Parathyroid adenoma (tissue), 2 donors: ENCODE measurements around the gene KRTAP16-1.

Experiments
- H2AFZ ChIP-seq: fragments of 300-600 bp; sonication (generic); one replicate; pipeline ENCODE4 v1.7.0; 2017; ENCODE audit warnings: antibody characterized with exemption, mild to moderate bottlenecking
- H3K27ac ChIP-seq: fragments of 300-600 bp; sonication (generic); one replicate; pipeline ENCODE4 v1.7.0; 2017
- H3K27me3 ChIP-seq: fragments of 300-600 bp; sonication (generic); one replicate; pipeline ENCODE4 v1.7.0; 2017; ENCODE audit warnings: low read length; ENCODE audit not compliant: control insufficient read depth, insufficient read depth
- H3K36me3 ChIP-seq: fragments of 300-600 bp; sonication (generic); one replicate; pipeline ENCODE4 v1.7.0; 2017; ENCODE audit warnings: low read length; ENCODE audit not compliant: control insufficient read depth, insufficient read depth
- H3K4me1 ChIP-seq: fragments of 300-600 bp; sonication (generic); one replicate; pipeline ENCODE4 v1.7.0; 2017; ENCODE audit warnings: control low read depth
- H3K4me2 ChIP-seq: fragments of 300-600 bp; sonication (generic); one replicate; pipeline ENCODE4 v1.7.0; 2017; ENCODE audit warnings: low read length
- H3K4me3 ChIP-seq: fragments of 300-600 bp; sonication (generic); one replicate; pipeline ENCODE4 v1.7.0; 2017; ENCODE audit warnings: low read depth, low read length
- H3K79me2 ChIP-seq: fragments of 300-600 bp; sonication (generic); one replicate; pipeline ENCODE4 v1.7.0; 2017; ENCODE audit warnings: control low read depth
- H3K9ac ChIP-seq: fragments of 300-600 bp; sonication (generic); one replicate; pipeline ENCODE4 v1.7.0; 2017; ENCODE audit warnings: mild to moderate bottlenecking
- H3K9me3 ChIP-seq: fragments of 300-600 bp; sonication (generic); one replicate; pipeline ENCODE4 v1.7.0; 2017; ENCODE audit warnings: low read length; ENCODE audit not compliant: control insufficient read depth
- CTCF ChIP-seq: fragments of 300-600 bp; sonication (generic); IDR thresholded peaks from one replicate; pipeline ENCODE4 v1.7.0; 2017; ENCODE audit warnings: antibody characterized with exemption, mild to moderate bottlenecking
- donor health status: primary hyperparathyroidism.

The KRTAP16-1 gene

GRCh38 chr17:41302981-41303380 is 6.1 kb downstream of the KRTAP16-1 start:
- Histone ChIP-seq H2AFZ (no peak overlapping the region), H3K27me3 (no peaks in the 10 kb centered on the region), H3K36me3 (no peaks in the 10 kb centered on the region), H3K4me3 (no peak overlapping the region), H3K4me2 (no peak overlapping the region), H3K9me3 (no peaks in the 10 kb centered on the region), H3K27ac (no peak overlapping the region), H3K79me2 (no peaks in the 10 kb centered on the region), H3K4me1 (no peaks in the 10 kb centered on the region), H3K9ac (no peak overlapping the region)
- TF ChIP-seq CTCF, result no peak

GRCh38 chr17:41301916-41302901 is 6.9 kb downstream of the KRTAP16-1 start, which contains the start of gene KRTAP29-1:
KRTAP29-1 (minus strand) TSS chr17:41302851; CDS start chr17:41302851, 0 bp downstream.
- TF ChIP-seq CTCF, result no peak
- H3K79me2 ChIP-seq, result no peaks in the 10 kb centered on the region
- no peak within 1 kb of the TSS for H3K4me3 ChIP-seq
- H3K27ac ChIP-seq, result no peak within 1 kb of the TSS
- H3K36me3 ChIP-seq, result no peaks in the 10 kb centered on the region
- H3K4me1 ChIP-seq, result no peaks in the 10 kb centered on the region
- no peak within 1 kb of the TSS for H2AFZ ChIP-seq
- H3K4me2 ChIP-seq, result no peak within 1 kb of the TSS
- H3K9ac ChIP-seq, result no peak within 1 kb of the TSS
- H3K9me3 ChIP-seq, result no peaks in the 10 kb centered on the region
- no peaks in the 10 kb centered on the region for H3K27me3 ChIP-seq

DNA sequence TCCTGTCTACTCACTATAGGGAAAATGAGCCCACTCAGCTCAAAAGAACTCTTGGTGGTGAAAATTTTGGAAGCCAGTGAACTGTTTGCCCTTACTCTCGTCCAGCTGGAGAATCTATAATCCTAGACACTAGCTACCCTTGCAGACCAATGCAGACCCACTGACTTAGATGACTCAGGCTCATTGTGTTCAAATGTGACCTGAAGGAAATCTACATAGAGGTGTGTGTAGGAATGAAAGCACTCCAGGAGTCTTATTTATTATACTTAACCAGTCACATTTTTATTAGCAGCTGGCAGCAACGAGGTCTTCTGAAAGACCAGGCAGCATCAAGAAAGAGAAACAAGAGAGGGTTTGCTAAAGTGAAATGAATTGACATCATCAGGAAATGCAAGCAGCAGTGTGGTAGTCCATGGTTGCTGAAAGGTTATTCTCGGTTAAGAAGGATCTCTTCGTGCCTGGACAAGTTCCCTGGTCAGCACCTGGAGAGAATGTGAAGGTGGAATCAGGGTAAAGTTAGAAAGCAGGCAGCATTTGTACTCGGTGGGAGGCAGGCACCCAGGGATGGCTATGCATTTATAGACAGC is 7.8 kb downstream of the KRTAP16-1 start:
- no peak overlapping the region for H3K4me2 ChIP-seq
- H3K79me2 ChIP-seq, result no peaks in the 10 kb centered on the region
- H3K27me3 ChIP-seq, result no peaks in the 10 kb centered on the region
- TF ChIP-seq CTCF, result no peak
- H3K9ac ChIP-seq, result no peak overlapping the region
- H3K9me3 ChIP-seq, result no peaks in the 10 kb centered on the region
- no peak overlapping the region for H2AFZ ChIP-seq
- H3K27ac ChIP-seq, result no peak overlapping the region
- no peak overlapping the region for H3K4me3 ChIP-seq
- no peaks in the 10 kb centered on the region for H3K4me1 ChIP-seq
- no peaks in the 10 kb centered on the region for H3K36me3 ChIP-seq

DNA sequence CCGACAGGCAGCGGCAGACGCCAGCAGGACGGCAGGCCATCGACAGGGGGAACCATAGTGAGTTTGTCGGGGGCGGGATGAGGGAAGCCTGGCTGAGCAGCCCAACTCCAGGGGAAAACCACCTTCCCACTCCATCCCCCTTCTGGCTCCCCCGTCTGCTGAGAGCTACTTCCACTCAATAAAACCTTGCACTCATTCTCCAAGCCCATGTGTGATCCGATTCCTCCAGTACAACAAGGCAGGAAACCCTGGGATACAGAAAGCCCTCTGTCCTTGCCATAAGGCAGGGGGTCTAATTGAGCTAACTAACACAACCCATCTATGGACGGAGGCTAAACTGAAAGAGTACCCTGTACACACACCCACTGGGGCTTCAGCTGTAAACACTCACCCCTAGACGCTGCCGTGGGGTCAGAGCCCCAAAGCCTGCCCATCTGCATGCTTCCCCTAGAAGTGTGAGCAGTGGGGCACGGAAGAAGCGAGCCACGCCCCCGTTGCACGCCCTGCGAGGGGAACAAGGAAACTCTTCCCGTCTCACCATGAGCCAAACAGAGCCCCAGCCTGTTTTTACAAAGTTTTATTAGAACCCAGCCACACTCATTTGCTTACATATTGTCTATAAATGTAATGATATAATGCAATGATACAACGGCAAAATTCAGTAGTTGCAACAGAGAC is 10.5 kb downstream of the KRTAP16-1 start:
- Histone ChIP-seq H3K9me3 (no peaks in the 10 kb centered on the region), H3K36me3 (no peaks in the 10 kb centered on the region), H2AFZ (no peak overlapping the region), H3K27ac (no peak overlapping the region), H3K4me3 (no peak overlapping the region), H3K4me2 (no peak overlapping the region), H3K4me1 (no peaks in the 10 kb centered on the region), H3K27me3 (no peaks in the 10 kb centered on the region), H3K9ac (no peak overlapping the region), H3K79me2 (no peaks in the 10 kb centered on the region)
- TF ChIP-seq CTCF, result no peak
